ENCODE measurements around the gene CEACAM21. TPM values are rescaled to one million over a fixed set of nuclear protein-coding genes. Genes with fewer than 3 reads are reported as not detected.

The CEACAM21 gene
- total and polyA plus RNA-seq, 7 donors, result 0.05 to 0.48 (median 0.21) TPM; not detected in 2

- intact Hi-C loops (cut with DNase I), result no loop called here
- TF ChIP-seq CTCF (IDR thresholded peaks at IDR 0.05), result no peak
- no peak for DNase-seq
Measured at GRCh38 chr19:41530184-41530534, 45.8 kb upstream of the CEACAM21 start.

GRCh38 chr19:41530761-41531301 is 45.1 kb upstream of the CEACAM21 start:
- no peak for DNase-seq
- Histone ChIP-seq H3K27me3 (ENCODE audit: insufficient read depth in 3 of 3, low read length in 2 of 3) (peaks cover 0 to 6% (median 0%) of the 10 kb centered on the region in 3 donors), H3K27ac (peak overlapping the region; percentile 75), H3K9me3 (peaks cover 4% of the 10 kb centered on the region), H3K4me1 (peaks cover 5% of the 10 kb centered on the region), H3K4me3 (peak overlapping the region; percentile 45), H3K36me3 (ENCODE audit: insufficient read depth in 1 of 2, low read depth in 1 of 2) (no peaks in the 10 kb centered on the region)
- no peak for TF ChIP-seq CTCF (IDR thresholded peaks at IDR 0.05)
- ATAC-seq, result peak in 3 of 4 donors; percentile 19 to 54 (median 31)
- intact Hi-C loops (cut with DNase I), result no loop called here
- 10 to 24% (median 18%) methylated on average over 8 of the region's 8 CpGs for WGBS, 3 donors

More at GRCh38 chr19:41530184-41530534, 45.8 kb upstream of the CEACAM21 start:
- Histone ChIP-seq H3K4me3 (no peak overlapping the region), H3K4me1 (peaks cover 5% of the 10 kb centered on the region), H3K27me3 (ENCODE audit: insufficient read depth in 3 of 3, low read length in 2 of 3) (peaks cover 0 to 8% (median 0%) of the 10 kb centered on the region in 3 donors), H3K9me3 (peaks cover 4% of the 10 kb centered on the region), H3K27ac (peak overlapping the region; percentile 75), H3K36me3 (ENCODE audit: insufficient read depth in 1 of 2, low read depth in 1 of 2) (no peaks in the 10 kb centered on the region)
- 75 to 78% (median 76%) methylated on average over 4 of the region's 4 CpGs for WGBS, 3 donors
- no peak for ATAC-seq

- H3K9me3 ChIP-seq, result peaks cover 4% of the 10 kb centered on the region
- ATAC-seq (peak; percentile 40 to 88 (median 78)), DNase-seq (peak; percentile 74 to 81)
- H3K27ac ChIP-seq, result peak overlapping the region; percentile 75
- H3K4me3 ChIP-seq, result peak overlapping the region; percentile 45
- H3K36me3 ChIP-seq (ENCODE audit: insufficient read depth in 1 of 2, low read depth in 1 of 2), result no peaks in the 10 kb centered on the region
- H3K4me1 ChIP-seq, result peaks cover 5% of the 10 kb centered on the region
- intact Hi-C loops (cut with DNase I), result no loop called here
- TF ChIP-seq CTCF (IDR thresholded peaks at IDR 0.05), result no peak
- WGBS, 3 donors, result 13 to 17% (median 14%) methylated on average over 13 of the region's 13 CpGs
- H3K27me3 ChIP-seq (ENCODE audit: insufficient read depth in 3 of 3, low read length in 2 of 3), result peaks cover 0 to 5% (median 0%) of the 10 kb centered on the region in 3 donors
Measured at GRCh38 chr19:41531438-41532311, 44.3 kb upstream of the CEACAM21 start.

- no peak for ATAC-seq
- no peak for TF ChIP-seq CTCF (IDR thresholded peaks at IDR 0.05)
- Histone ChIP-seq H3K27ac (no peak overlapping the region), H3K27me3 (ENCODE audit: insufficient read depth in 3 of 3, low read length in 2 of 3) (no peaks in the 10 kb centered on the region), H3K4me1 (peaks cover 5% of the 10 kb centered on the region), H3K4me3 (peak overlapping the region; percentile 45), H3K9me3 (peaks cover 4% of the 10 kb centered on the region), H3K36me3 (ENCODE audit: insufficient read depth in 1 of 2, low read depth in 1 of 2) (no peaks in the 10 kb centered on the region)
- no peak for DNase-seq
- intact Hi-C loops (cut with DNase I), result no loop called here
Measured at GRCh38 chr19:41532526-41532925, 43.4 kb upstream of the CEACAM21 start.
